Measurements from ENCODE around the gene LRG1. TPM values are rescaled to one million over a fixed set of nuclear protein-coding genes. Genes with fewer than 3 reads are reported as not detected.

LRG1 gene
- total RNA-seq, 4 donors from 2014 or later, result 0.17 to 9.4 (median 0.79) TPM

DNA sequence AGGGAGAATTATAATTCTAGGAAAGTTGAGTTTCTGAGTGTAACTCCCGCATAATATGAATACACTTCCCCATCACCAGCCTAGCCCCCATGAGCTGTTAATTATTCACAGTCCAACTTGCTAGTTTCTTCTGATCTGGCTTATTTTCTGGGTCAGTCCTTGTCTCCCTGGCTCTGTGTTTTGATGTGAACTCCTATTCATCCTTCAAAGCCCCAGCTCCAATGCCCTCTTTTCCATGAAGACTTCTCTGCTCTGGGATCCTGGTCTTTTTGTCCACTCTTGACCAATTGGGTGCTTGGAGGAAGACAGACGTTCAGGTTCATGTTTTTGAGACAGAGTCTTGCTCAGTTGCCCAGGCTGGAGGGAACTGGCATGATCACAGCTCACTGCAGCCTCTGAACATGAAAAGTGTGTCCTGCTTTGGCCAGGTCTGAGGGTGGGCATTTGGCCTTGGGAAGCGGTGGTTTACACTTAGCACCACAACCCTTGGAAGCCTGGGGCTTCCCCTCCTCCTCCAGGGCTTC, 605 bp downstream of the LRG1 start:
- Histone ChIP-seq H3K4me3 (no peak overlapping the region), H3K9me3 (peaks cover 0 to 8% (median 3%) of the 10 kb centered on the region in 4 donors), H3K27ac (replicated peaks in 1 of 4) (peak overlapping the region in 2 of 4 donors; percentile 8 to 15), H3K27me3 (peaks cover 0 to 24% (median 0%) of the 10 kb centered on the region in 4 donors), H3K4me1 (peaks cover 8 to 20% (median 18%) of the 10 kb centered on the region in 4 donors), H3K36me3 (no peaks in the 10 kb centered on the region)
- 81% methylated on average over 2 of the region's 3 CpGs for WGBS
- intact Hi-C loops (cut with DNase I), result no loop called here
- no peak for DNase-seq (ENCODE audit: extremely low spot score)
- TF ChIP-seq EP300 (IDR thresholded peaks at IDR 0.05), result no peak
- TF ChIP-seq POLR2A (IDR thresholded peaks at IDR 0.05; ENCODE audit: low read depth), result no peak
- TF ChIP-seq, protein P1, sequence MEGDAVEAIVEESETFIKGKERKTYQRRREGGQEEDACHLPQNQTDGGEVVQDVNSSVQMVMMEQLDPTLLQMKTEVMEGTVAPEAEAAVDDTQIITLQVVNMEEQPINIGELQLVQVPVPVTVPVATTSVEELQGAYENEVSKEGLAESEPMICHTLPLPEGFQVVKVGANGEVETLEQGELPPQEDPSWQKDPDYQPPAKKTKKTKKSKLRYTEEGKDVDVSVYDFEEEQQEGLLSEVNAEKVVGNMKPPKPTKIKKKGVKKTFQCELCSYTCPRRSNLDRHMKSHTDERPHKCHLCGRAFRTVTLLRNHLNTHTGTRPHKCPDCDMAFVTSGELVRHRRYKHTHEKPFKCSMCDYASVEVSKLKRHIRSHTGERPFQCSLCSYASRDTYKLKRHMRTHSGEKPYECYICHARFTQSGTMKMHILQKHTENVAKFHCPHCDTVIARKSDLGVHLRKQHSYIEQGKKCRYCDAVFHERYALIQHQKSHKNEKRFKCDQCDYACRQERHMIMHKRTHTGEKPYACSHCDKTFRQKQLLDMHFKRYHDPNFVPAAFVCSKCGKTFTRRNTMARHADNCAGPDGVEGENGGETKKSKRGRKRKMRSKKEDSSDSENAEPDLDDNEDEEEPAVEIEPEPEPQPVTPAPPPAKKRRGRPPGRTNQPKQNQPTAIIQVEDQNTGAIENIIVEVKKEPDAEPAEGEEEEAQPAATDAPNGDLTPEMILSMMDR (IDR thresholded peaks at IDR 0.05), result no peak
- TF ChIP-seq POLR2AphosphoS5 (IDR thresholded peaks at IDR 0.05), result no peak

DNA sequence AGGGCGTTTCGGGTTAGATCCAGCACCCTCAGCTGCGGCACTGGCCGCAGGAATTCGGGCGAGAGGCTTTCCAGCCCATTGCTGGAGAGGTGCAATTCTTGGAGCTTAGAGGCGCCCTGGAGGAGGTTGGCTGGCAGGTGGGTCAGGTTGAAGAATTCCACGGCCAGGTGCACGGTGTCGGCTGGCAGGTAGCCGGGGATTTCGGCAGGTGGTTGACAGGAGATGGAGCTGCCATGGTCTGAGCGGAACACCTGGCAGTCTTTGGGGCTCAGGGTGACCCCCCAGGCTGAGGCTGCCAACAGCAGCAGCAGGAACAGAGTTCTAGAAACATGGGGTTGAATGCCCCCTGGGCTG, 1.3 kb downstream of the LRG1 start:
- Histone ChIP-seq H3K4me1 (peaks cover 8 to 20% (median 18%) of the 10 kb centered on the region in 4 donors), H3K36me3 (no peaks in the 10 kb centered on the region), H3K27ac (replicated peaks in 1 of 4) (no peak overlapping the region), H3K4me3 (no peak overlapping the region), H3K9me3 (peaks cover 0 to 8% (median 3%) of the 10 kb centered on the region in 4 donors), H3K27me3 (peaks cover 0 to 24% (median 0%) of the 10 kb centered on the region in 4 donors)
- intact Hi-C loops (cut with DNase I), result no loop called here
- 92% methylated on average over 13 of the region's 13 CpGs for WGBS
- DNase-seq (ENCODE audit: extremely low spot score), result no peak
- TF ChIP-seq POLR2A (IDR thresholded peaks at IDR 0.05; ENCODE audit: low read depth) (no peak), POLR2AphosphoS5 (IDR thresholded peaks at IDR 0.05) (no peak), EP300 (IDR thresholded peaks at IDR 0.05) (no peak)
- TF ChIP-seq, protein P1 (IDR thresholded peaks at IDR 0.05), result no peak

DNA sequence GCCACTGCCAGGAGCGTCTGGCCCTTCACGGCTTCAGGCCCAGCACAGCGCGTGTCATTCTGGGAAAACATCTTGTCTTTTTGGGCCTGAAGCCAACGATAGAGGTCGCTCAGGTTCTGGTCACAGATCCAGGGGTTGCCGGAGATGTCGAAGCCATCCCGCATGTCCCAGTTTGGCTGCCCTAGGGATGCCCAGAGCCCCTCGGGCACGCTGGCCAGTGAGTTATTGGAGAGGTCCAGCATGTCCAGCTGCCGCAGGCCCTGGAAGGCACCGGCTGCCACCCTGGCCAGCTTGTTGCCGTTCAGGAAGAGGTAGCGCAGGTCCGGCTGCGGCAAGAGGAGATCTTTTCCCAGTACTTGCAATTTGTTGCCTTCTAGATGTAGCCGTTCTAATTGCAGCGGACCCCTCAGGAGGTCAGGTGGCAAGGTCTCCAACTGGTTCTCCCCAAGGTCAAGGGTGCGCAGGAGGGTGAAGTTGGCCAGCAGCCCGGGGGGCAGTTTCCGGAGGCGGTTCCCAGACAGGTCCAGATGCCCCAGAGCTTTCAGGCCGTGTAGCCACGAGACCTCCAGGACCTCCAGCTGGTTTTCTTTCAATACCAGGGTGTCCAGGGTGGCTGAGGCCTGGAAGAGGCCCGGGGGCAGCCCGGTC, 1.8 kb downstream of the LRG1 start:
- peaks cover 0 to 24% (median 0%) of the 10 kb centered on the region in 4 donors for H3K27me3 ChIP-seq
- no peak for TF ChIP-seq POLR2A (IDR thresholded peaks at IDR 0.05; ENCODE audit: low read depth)
- no peak for TF ChIP-seq EP300 (IDR thresholded peaks at IDR 0.05)
- TF ChIP-seq POLR2AphosphoS5 (IDR thresholded peaks at IDR 0.05), result no peak
- TF ChIP-seq, protein P1 (IDR thresholded peaks at IDR 0.05), result no peak
- no peaks in the 10 kb centered on the region for H3K36me3 ChIP-seq
- intact Hi-C loops (cut with DNase I), result no loop called here
- H3K9me3 ChIP-seq, result peaks cover 0 to 8% (median 3%) of the 10 kb centered on the region in 4 donors
- H3K27ac ChIP-seq (replicated peaks in 1 of 4), result no peak overlapping the region
- H3K4me1 ChIP-seq, result peaks cover 8 to 20% (median 18%) of the 10 kb centered on the region in 4 donors
- 90% methylated on average over 4 of the region's 27 CpGs for WGBS
- no peak for DNase-seq (ENCODE audit: extremely low spot score)
- no peak overlapping the region for H3K4me3 ChIP-seq

DNA sequence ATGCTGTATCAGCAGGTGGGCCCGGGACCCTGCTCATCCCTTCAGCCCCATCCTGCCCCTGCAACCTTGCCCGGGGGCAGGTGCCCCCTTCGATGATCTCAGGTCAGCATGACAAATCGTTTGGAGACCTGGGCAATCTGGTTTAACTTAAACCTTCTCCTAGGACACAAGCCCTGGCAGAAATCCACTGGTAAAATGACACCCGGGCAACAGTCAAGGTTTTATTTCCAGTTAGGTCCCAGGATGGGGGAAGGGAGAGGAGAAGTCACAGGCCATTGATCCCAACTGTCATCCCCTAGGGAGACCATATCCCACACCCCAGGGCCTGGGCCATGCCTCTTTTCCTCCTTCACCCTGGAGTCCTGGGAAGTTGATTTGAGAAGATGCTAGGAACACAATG, 3.0 kb downstream of the LRG1 start:
- Histone ChIP-seq H3K4me3 (no peak overlapping the region), H3K36me3 (no peaks in the 10 kb centered on the region), H3K27ac (replicated peaks in 1 of 4) (no peak overlapping the region), H3K4me1 (peaks cover 8 to 20% (median 18%) of the 10 kb centered on the region in 4 donors), H3K27me3 (peaks cover 0 to 17% (median 0%) of the 10 kb centered on the region in 4 donors), H3K9me3 (peaks cover 0 to 8% (median 3%) of the 10 kb centered on the region in 4 donors)
- intact Hi-C loops (cut with DNase I), result no loop called here
- WGBS, result 69% methylated on average over 4 of the region's 5 CpGs
- TF ChIP-seq POLR2AphosphoS5 (IDR thresholded peaks at IDR 0.05) (no peak), POLR2A (IDR thresholded peaks at IDR 0.05; ENCODE audit: low read depth) (no peak), EP300 (IDR thresholded peaks at IDR 0.05) (no peak)
- TF ChIP-seq, protein P1 (IDR thresholded peaks at IDR 0.05), result no peak
- DNase-seq (ENCODE audit: extremely low spot score), result no peak
